LNCaP clone FGC (cell line): ENCODE measurements around the gene SIK3.
"Not testable (repeated sequence)": the region's sequence is repeated elsewhere in the genome, so short reads cannot be mapped to it uniquely, and the experiment has no call there.

Experiments
- DNase-seq: peaks from one replicate; pipeline ENCODE4 v3.0.0-alpha.2; 2011; ENCODE audit warnings: low read depth
- H3K4me3 ChIP-seq: 2 replicates; pipeline ENCODE4 v1.5.1; 2011; ENCODE audit warnings: mild to moderate bottlenecking, low read depth, low read length, control low read depth
- CTCF ChIP-seq: IDR thresholded peaks from 2 replicates; pipeline ENCODE4 v1.5.1; 2012; ENCODE audit warnings: mild to moderate bottlenecking; ENCODE audit not compliant: control insufficient read depth, insufficient read depth; ENCODE audit errors: extremely low read depth

Gene SIK3

GRCh38 chr11:117143390-117143789 is 45.2 kb upstream of the SIK3 start:
- peak; percentile 23 for DNase-seq

GRCh38 chr11:117137223-117138086 is 39.2 kb upstream of the SIK3 start:
- DNase-seq, H3K4me3 ChIP-seq: not testable (repeated sequence)

More at GRCh38 chr11:117143390-117143789, 45.2 kb upstream of the SIK3 start:
- TF ChIP-seq CTCF, result no peak
- peak overlapping the region; percentile 81 for H3K4me3 ChIP-seq

- H3K4me3 ChIP-seq, DNase-seq: not testable (repeated sequence)
Observed at GRCh38 chr11:117134979-117135378, 36.8 kb upstream of the SIK3 start.

GRCh38 chr11:117134431-117134830 is 36.2 kb upstream of the SIK3 start:
- H3K4me3 ChIP-seq, result no peak overlapping the region
- no peak for DNase-seq
- TF ChIP-seq CTCF, result no peak

DNA sequence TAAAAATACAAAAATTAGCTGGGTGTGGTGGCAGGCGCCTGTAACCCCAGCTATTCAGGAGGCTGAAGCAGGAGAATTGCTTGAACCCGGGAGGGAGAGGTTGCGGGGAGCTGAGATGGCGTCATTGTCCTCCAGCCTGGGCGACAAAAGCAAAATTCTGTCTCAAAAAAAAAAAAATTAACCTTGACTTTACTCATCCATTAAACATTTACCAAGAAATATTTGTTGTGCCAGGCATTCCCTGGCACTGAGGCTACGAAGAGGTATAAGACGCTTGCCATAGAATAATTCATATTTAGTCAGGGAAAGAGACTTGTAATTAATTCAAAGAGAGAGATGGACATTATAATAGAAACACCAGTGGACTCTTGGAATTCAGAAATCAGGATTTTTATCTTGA is 32.7 kb upstream of the SIK3 start:
- no peak for TF ChIP-seq CTCF
- no peak for DNase-seq
- H3K4me3 ChIP-seq, result no peak overlapping the region

- not testable (repeated sequence) for DNase-seq, H3K4me3 ChIP-seq
Observed at GRCh38 chr11:117130396-117130795, 32.2 kb upstream of the SIK3 start.

- no peak overlapping the region for H3K4me3 ChIP-seq
- no peak for DNase-seq
- TF ChIP-seq CTCF, result no peak
Observed at GRCh38 chr11:117128289-117128688, 30.1 kb upstream of the SIK3 start.

DNA sequence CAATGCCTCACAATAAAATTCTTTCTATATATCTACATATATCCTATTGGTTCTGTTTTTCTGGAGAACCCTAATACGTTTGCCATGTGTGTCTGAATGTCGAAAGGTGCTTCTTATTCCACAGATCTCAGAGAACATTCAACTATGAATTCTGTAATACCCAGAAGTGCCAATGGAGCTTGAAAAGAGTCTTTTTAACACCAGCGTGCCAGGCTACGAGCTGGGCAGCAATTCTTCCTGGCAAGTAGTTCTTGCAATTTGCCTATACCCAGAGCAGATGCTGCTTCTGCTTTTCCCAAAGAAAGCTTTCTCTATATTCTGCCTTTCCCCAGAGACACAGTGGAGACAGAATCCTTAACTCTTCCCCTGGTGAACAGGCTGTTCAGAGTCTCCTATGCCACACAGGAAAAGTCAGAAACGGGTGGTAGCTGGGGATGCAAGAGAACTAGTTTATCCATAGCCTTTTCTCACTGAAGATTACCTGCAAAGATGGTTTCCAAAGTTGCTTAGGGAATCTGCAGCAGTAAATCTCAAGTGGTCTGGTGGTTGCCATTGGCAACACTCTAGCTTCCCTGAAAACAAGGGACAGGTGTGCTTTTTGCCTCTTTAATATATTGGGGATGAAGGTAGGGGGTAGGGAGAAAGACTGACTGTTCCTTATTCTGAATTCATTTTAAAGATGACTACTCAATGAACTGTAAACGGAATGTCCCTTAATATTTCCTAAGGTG is 29.1 kb upstream of the SIK3 start:
- DNase-seq, result no peak
- TF ChIP-seq CTCF, result no peak
- no peak overlapping the region for H3K4me3 ChIP-seq
